K562 (cell line): ENCODE measurements around the gene MARVELD1. TPM values are rescaled to one million over a fixed set of nuclear protein-coding genes. Genes with fewer than 3 reads are reported as not detected.
A peak's percentile ranks its signal among the peaks of the same experiment; 100 is the strongest.

Experiments used
- CCAR2 ChIP-seq: fragments of 200-400 bp; formaldehyde crosslinking; IDR thresholded peaks from 2 replicates; pipeline ENCODE4 v1.6.1; 2017; ENCODE audit warnings: mild to moderate bottlenecking, low read depth, low read length
- CREB3L1 ChIP-seq: fragments of 450-650 bp; IDR thresholded peaks from 2 replicates; pipeline ENCODE4 v1.6.1; 2014; ENCODE audit warnings: low read depth, mild to moderate bottlenecking, moderate library complexity, borderline replicate concordance
- DLX4 ChIP-seq: fragments of 250-450 bp; sonication (Bioruptor Pico); IDR thresholded peaks from 2 replicates; pipeline ENCODE4 v1.6.1; 2021; ENCODE audit warnings: mild to moderate bottlenecking
- IRF9 ChIP-seq: fragments of 450-650 bp; IDR thresholded peaks from 2 replicates; pipeline ENCODE4 v1.6.1; 2016; ENCODE audit warnings: missing biosample characterization, missing genetic modification characterization
- MAFG ChIP-seq: fragments of 450-650 bp; conservative IDR thresholded peaks from 2 replicates; pipeline ENCODE4 v1.6.1; 2016; ENCODE audit warnings: missing genetic modification characterization, missing compliant biosample characterization
- MEIS2 ChIP-seq: fragments of 450-650 bp; IDR thresholded peaks from 2 replicates; pipeline ENCODE4 v1.6.1; 2014; ENCODE audit warnings: mild to moderate bottlenecking; ENCODE audit not compliant: partially characterized antibody
- PREB ChIP-seq: sonication (generic); formaldehyde crosslinking; IDR thresholded peaks from 2 replicates; pipeline ENCODE4 v1.8.1; 2023; ENCODE audit warnings: mild to moderate bottlenecking, missing genetic modification reagents
- STAT6 ChIP-seq: sonication (generic); formaldehyde crosslinking; IDR thresholded peaks from 2 replicates; pipeline ENCODE4 v1.8.1; 2023; ENCODE audit warnings: mild to moderate bottlenecking, missing genetic modification reagents
- TAF7 ChIP-seq: fragments of 450-650 bp; IDR thresholded peaks from 2 replicates; pipeline ENCODE4 v1.6.1; 2016; ENCODE audit warnings: missing genetic modification characterization, missing compliant biosample characterization
- ZBTB12 ChIP-seq: fragments of 250-450 bp; sonication (Bioruptor Pico); IDR thresholded peaks from 2 replicates; pipeline ENCODE4 v1.4.0; 2020
- ZBTB43 ChIP-seq: sonication (generic); formaldehyde crosslinking; IDR thresholded peaks from 2 replicates; pipeline ENCODE4 v1.8.0; 2023; ENCODE audit warnings: mild to moderate bottlenecking, missing genetic modification reagents
- ZFP36 ChIP-seq: fragments of 150-350 bp; IDR thresholded peaks from 2 replicates; pipeline ENCODE4 v1.6.1; 2018; ENCODE audit warnings: low read length, low read depth; ENCODE audit not compliant: partially characterized antibody
- ZNF436 ChIP-seq: fragments of 250-450, 450-650 bp; sonication (Bioruptor Pico); formaldehyde crosslinking; IDR thresholded peaks from 2 replicates; pipeline ENCODE4 v1.7.0; 2020; ENCODE audit warnings: mild to moderate bottlenecking
- polyA plus RNA-seq, 8 experiments: library from polyadenylated mRNA; depleted of rRNA in 4 of 8; stranded (reverse) in 5 of 8; unstranded in 3 of 8; fragments of >200 nt; fragmentation: Nextera tagmentation in 2 of 8; fragmentation: Illumina TruSeq in 1 of 8; extraction: Ambion mirVana in 2 of 8; extraction: Trizol in 1 of 8; gene quantifications; 2 replicates each; pipeline versions ENCODE4 v1.2.1 to v1.2.3, GENCODE V29; 2011 to 2014; ENCODE audit warnings: inconsistent platforms in 1 of 8, missing spikeins in 1 of 8
- total RNA-seq, 7 experiments: library from RNA; depleted of rRNA in 6 of 7; stranded (reverse); fragments of >200 nt in 6 of 7; fragmentation: Illumina TruSeq in 2 of 7; extraction: Trizol in 2 of 7; gene quantifications; 2 replicates each; pipeline versions ENCODE4 v1.2.1 to v1.2.3, GENCODE V29; 2011 to 2021; ENCODE audit warnings: low replicate concordance in 1 of 7

Gene MARVELD1
- total and polyA plus RNA-seq, 9 of the 15 experiments (the other 6 are each of a cell fraction or from before 2014, with no cell fraction given) = 2.7 to 12.5 (median 5.3) TPM

GRCh38 chr10:97687785-97688781 is 25.4 kb upstream of the MARVELD1 start (continued):
- no peak for TF ChIP-seq CCAR2
- TF ChIP-seq CREB3L1 = no peak
- no peak for TF ChIP-seq DLX4 (CRISPR knock-in tag)
- TF ChIP-seq ZNF436 = no peak
- TF ChIP-seq ZFP36 = no peak
- no peak for TF ChIP-seq PREB (CRISPR knock-in tag)
- TF ChIP-seq ZBTB12 (CRISPR knock-in tag) = no peak
- TF ChIP-seq MEIS2 = peak; percentile 43
- no peak for TF ChIP-seq TAF7
- TF ChIP-seq STAT6 (CRISPR knock-in tag) = no peak
- 0 out of 2 replicates have a peak, but pooled peaks have one; percentile 12 for TF ChIP-seq IRF9 (tag)
- TF ChIP-seq ZBTB43 (CRISPR knock-in tag) = no peak
- 0 out of 2 replicates have a peak, but pooled peaks have one; percentile 25 for TF ChIP-seq MAFG (tag)
